K562 treated with DMSO at 1 percent for 12 hours (cell line): ENCODE results near the gene SUN3. TPM values are rescaled to one million over a fixed set of nuclear protein-coding genes. Genes with fewer than 3 reads are reported as not detected.

ENCODE experiments used
- total RNA-seq: library from RNA; unstranded; fragments of 300-600 nt; gene quantifications from 2 replicates; pipeline ENCODE4 v1.2.3, GENCODE V29; 2022; ENCODE audit not compliant: insufficient read depth

The SUN3 gene, protein sequence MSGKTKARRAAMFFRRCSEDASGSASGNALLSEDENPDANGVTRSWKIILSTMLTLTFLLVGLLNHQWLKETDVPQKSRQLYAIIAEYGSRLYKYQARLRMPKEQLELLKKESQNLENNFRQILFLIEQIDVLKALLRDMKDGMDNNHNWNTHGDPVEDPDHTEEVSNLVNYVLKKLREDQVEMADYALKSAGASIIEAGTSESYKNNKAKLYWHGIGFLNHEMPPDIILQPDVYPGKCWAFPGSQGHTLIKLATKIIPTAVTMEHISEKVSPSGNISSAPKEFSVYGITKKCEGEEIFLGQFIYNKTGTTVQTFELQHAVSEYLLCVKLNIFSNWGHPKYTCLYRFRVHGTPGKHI
- total RNA-seq: 0.67 TPM in 1 of 2 replicates, not detected in the other

GRCh38 chr7:48028938-48029337, at the start of gene SUN3:
Gene SUN3 (minus strand): TSS chr7:48029107. CDS start chr7:48028938, 169 bp downstream.

DNA sequence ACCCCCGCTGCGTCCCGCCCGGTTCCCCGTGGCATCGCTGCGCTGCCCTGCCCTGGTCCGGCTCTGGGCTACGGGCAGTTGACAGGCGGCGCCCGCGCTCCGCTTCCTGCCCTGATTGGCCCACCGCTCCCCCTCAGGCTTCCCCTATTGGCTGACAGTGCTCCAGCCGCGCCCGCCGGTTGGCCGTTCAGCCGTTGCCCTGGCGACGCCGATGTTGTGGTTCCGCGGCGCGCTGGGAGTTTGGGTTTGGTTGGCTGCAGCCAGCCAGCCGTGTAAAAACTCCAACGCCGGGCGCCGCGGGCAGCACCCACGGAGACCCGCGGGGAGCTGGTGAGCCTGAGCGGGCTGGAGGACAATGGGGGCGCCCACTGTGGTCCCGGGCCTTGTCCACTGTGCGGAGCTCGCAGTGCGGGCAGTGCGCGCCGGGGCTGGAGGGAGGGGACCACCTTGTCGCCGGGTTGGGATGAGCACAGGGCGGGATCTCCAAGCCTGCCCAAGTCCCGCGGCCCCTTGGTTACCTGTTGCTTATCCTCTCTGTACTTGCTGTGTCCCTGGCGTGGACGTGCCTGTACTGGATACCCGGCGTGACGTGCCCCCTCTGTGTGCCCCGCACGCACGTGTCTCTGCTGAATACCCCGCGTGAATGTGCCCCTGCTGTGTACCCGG, 6.5 kb upstream of the SUN3 start, which contains the start of gene C7orf57:
Gene C7orf57, plus strand, starts transcription at position 243 of the 666 bp plus-strand sequence. CDS start 766 bp downstream, outside the sequence.

DNA sequence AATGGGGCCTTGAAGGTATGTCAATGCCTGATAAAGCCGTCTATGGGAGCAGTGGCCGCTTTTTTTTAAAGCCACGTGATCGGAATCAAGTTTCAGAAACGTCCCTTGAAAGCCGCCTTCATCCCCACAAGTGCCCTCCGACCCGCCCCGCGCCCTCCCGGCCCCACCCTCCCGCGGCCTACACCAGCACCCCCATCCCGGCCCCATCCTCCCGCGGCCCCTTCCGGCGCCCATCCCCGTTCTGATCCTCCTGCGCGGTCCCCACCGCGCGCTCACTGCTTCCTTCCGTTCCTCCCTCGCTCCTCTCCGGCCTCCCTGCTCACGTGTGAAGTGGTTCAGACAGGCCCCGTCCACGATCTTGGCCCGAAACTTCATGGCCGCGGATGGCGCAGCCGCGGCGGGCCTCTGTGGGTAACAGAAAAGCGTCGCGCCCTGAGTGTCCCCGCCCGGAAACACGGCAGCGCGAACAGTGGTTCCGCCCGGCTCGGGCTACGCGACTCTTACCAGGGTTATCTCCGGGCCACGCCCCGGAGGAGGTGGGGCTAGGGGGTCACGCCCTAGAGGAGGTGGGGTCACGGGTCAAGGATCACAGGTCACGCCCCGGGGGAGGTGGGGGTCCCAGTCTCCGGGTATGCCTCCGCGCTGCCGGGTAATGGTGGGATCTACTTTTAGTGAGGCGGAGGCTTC, 49.6 kb downstream of the SUN3 start, which contains the start of gene HUS1:
Gene HUS1, minus strand, starts transcription at position 471 of the 687 bp plus-strand sequence. Its CDS starts 96 bp downstream, at position 375.

DNA sequence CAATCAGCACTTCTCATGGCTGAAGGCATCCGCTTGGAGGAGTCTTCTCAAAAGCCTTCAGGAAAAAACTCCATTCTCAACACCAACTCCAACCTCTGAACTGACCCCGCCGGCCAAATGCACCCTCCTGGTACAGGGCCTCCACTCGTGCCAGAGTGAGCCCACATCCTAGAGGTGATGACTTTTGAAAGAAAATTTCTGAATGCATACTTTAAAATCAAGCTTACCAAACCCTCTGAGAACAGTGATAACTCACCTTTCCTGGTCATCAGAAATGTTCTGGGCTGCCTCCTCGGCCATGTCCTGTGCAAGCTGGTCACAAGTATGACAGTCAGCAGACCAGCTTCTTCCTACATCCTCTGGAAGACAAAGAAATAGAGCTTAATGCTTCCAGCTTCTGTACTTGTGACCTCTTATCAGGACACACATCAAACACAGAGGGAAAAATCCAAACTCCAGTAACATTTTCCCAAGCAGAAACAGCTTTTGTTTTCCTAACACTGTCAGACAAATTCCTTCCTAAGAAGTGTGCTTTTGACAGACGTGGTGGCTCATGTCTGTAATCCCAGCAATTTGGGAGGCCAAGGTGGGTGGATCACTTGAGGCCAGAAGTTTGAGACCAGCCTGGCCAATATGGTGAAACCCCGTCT, 80.6 kb downstream of the SUN3 start, which contains the start of gene PKD1L1:
Gene PKD1L1, minus strand, starts transcription at position 326 of the 650 bp plus-strand sequence. Its CDS starts 26 bp downstream, at position 300.

Other genes starting within 250 kb of the SUN3 start
- not detected in 2 replicates for gene PKD1L1, start 80.6 kb downstream of the SUN3 start, total RNA-seq
- 10.1 and 14.2 TPM in 2 replicates for gene HUS1, start 49.5 kb downstream of the SUN3 start, total RNA-seq
- gene C7orf57, start 6.4 kb upstream of the SUN3 start, total RNA-seq: not detected in 2 replicates
- 21.5 and 28.9 TPM in 2 replicates for gene UPP1, start 60.2 kb upstream of the SUN3 start, total RNA-seq
- 1.2 TPM in 1 of 2 replicates, not detected in the other for gene ABCA13, start 142.4 kb upstream of the SUN3 start, total RNA-seq